Loucy (cell line): ENCODE measurements around the gene STRIP2.
"Not testable (repeated sequence)": the region's sequence is repeated elsewhere in the genome, so short reads cannot be mapped to it uniquely, and the experiment has no call there.

Source experiments
- H2AFZ ChIP-seq: fragments of 200-600 bp; sonication (generic); 2 replicates; pipeline ENCODE4 v1.6.0; 2016; ENCODE audit warnings: antibody characterized with exemption, mild to moderate bottlenecking, low read length, moderate library complexity
- H3F3A ChIP-seq: fragments of 200-600 bp; 2 replicates; pipeline ENCODE4 v1.6.0; 2016; ENCODE audit warnings: antibody characterized with exemption, low read depth, mild to moderate bottlenecking
- H3K27me3 ChIP-seq: fragments of 200-600 bp; sonication (generic); 2 replicates; pipeline ENCODE4 v1.6.1; 2014; ENCODE audit warnings: low read length, mild to moderate bottlenecking; ENCODE audit not compliant: insufficient read depth, poor library complexity, severe bottlenecking
- H3K36me3 ChIP-seq: fragments of 200-600 bp; sonication (generic); 2 replicates; pipeline ENCODE4 v1.6.1; 2016; ENCODE audit warnings: low read length; ENCODE audit not compliant: insufficient read depth
- H3K4me1 ChIP-seq: fragments of 200-600 bp; sonication (generic); 2 replicates; pipeline ENCODE4 v1.5.1; 2014; ENCODE audit warnings: low read length, mild to moderate bottlenecking; ENCODE audit not compliant: insufficient read depth, poor library complexity, severe bottlenecking
- H3K4me2 ChIP-seq: fragments of 200-600 bp; sonication (generic); 2 replicates; pipeline ENCODE4 v1.6.0; 2014; ENCODE audit warnings: antibody characterized with exemption, low read length, low read depth, mild to moderate bottlenecking; ENCODE audit not compliant: poor library complexity, severe bottlenecking
- H3K4me3 ChIP-seq: fragments of 200-600 bp; sonication (generic); 2 replicates; pipeline ENCODE4 v1.5.1; 2014; ENCODE audit warnings: low read length, mild to moderate bottlenecking, mixed read lengths; ENCODE audit not compliant: poor library complexity, severe bottlenecking
- H3K79me2 ChIP-seq: fragments of 200-600 bp; sonication (generic); 2 replicates; pipeline ENCODE4 v1.6.1; 2014; ENCODE audit warnings: low read length; ENCODE audit not compliant: insufficient read depth
- H3K9ac ChIP-seq: fragments of 200-600 bp; sonication (generic); 2 replicates; pipeline ENCODE4 v1.6.0; 2014; ENCODE audit warnings: mild to moderate bottlenecking, low read depth, low read length, moderate library complexity; ENCODE audit not compliant: poor library complexity, severe bottlenecking
- H3K9me2 ChIP-seq: fragments of 200-600 bp; sonication (generic); replicated peaks from 2 replicates; pipeline ENCODE4 v1.6.1; 2016; ENCODE audit warnings: low read depth, low read length, mixed read lengths
- H3K9me3 ChIP-seq: fragments of 200-600 bp; sonication (generic); 2 replicates; pipeline ENCODE4 v1.6.1; 2014; ENCODE audit warnings: mild to moderate bottlenecking, antibody characterized with exemption, low read length, low read depth; ENCODE audit not compliant: insufficient read depth
- H4K20me1 ChIP-seq: fragments of 200-600 bp; sonication (generic); 2 replicates; pipeline ENCODE4 v1.6.0; 2014; ENCODE audit warnings: antibody characterized with exemption, low read length, mild to moderate bottlenecking; ENCODE audit not compliant: insufficient read depth, poor library complexity, severe bottlenecking
- CTCF ChIP-seq: fragments of 200-600 bp; sonication (generic); conservative IDR thresholded peaks from 2 replicates; pipeline ENCODE4 v1.5.1; 2014; ENCODE audit warnings: mild to moderate bottlenecking, antibody characterized with exemption, low read length
- EZH2phosphoT487 ChIP-seq: fragments of 200-600 bp; IDR thresholded peaks from 2 replicates; pipeline ENCODE4 v1.6.1; 2018; ENCODE audit warnings: antibody characterized with exemption, mild to moderate bottlenecking, moderate library complexity, borderline replicate concordance

The STRIP2 gene

GRCh38 chr7:129480674-129481363, 46.6 kb downstream of the STRIP2 start:
- no peak overlapping the region for H2AFZ ChIP-seq
- no peaks in the 10 kb centered on the region for H3K9me3 ChIP-seq
- no peaks in the 10 kb centered on the region for H3K36me3 ChIP-seq
- TF ChIP-seq EZH2phosphoT487: no peak
- no peak for TF ChIP-seq CTCF
- H3K27me3 ChIP-seq: no peaks in the 10 kb centered on the region
- H3K79me2 ChIP-seq: no peaks in the 10 kb centered on the region
- no peaks in the 10 kb centered on the region for H4K20me1 ChIP-seq
- no peak overlapping the region for H3K9ac ChIP-seq
- no peak overlapping the region for H3K4me2 ChIP-seq
- H3F3A ChIP-seq: no peaks in the 10 kb centered on the region
- no peak overlapping the region for H3K4me3 ChIP-seq
- H3K9me2 ChIP-seq: no peaks in the 10 kb centered on the region
- no peaks in the 10 kb centered on the region for H3K4me1 ChIP-seq

GRCh38 chr7:129481376-129481775, 47.1 kb downstream of the STRIP2 start:
- not testable (repeated sequence) for H3K4me3 ChIP-seq, H3K36me3 ChIP-seq, H3K79me2 ChIP-seq, H3K4me2 ChIP-seq, H2AFZ ChIP-seq, H3F3A ChIP-seq, H3K9ac ChIP-seq, H3K27me3 ChIP-seq, H3K9me2 ChIP-seq, H3K9me3 ChIP-seq, H4K20me1 ChIP-seq, H3K4me1 ChIP-seq

- TF ChIP-seq EZH2phosphoT487 (no peak), CTCF (no peak)
- H3K9ac ChIP-seq: no peak overlapping the region
- no peaks in the 10 kb centered on the region for H3F3A ChIP-seq
These were observed 48.5 kb downstream of the STRIP2 start for GRCh38 chr7:129482781-129483180.

GRCh38 chr7:129489491-129489890, 55.3 kb downstream of the STRIP2 start:
- no peaks in the 10 kb centered on the region for H3K9me3 ChIP-seq
- no peaks in the 10 kb centered on the region for H3K9me2 ChIP-seq
- no peak overlapping the region for H2AFZ ChIP-seq
- no peak overlapping the region for H3K4me2 ChIP-seq
- no peak overlapping the region for H3K9ac ChIP-seq
- H3K36me3 ChIP-seq: no peaks in the 10 kb centered on the region
- no peaks in the 10 kb centered on the region for H3K4me1 ChIP-seq
- no peaks in the 10 kb centered on the region for H4K20me1 ChIP-seq
- H3K79me2 ChIP-seq: no peaks in the 10 kb centered on the region
- TF ChIP-seq CTCF (no peak), EZH2phosphoT487 (no peak)
- H3K27me3 ChIP-seq: no peaks in the 10 kb centered on the region
- H3K4me3 ChIP-seq: no peak overlapping the region
- no peaks in the 10 kb centered on the region for H3F3A ChIP-seq

More at GRCh38 chr7:129482781-129483180, 48.5 kb downstream of the STRIP2 start:
- Histone ChIP-seq H3K4me1 (no peaks in the 10 kb centered on the region), H3K4me2 (no peak overlapping the region), H4K20me1 (no peaks in the 10 kb centered on the region), H3K36me3 (no peaks in the 10 kb centered on the region), H3K27me3 (no peaks in the 10 kb centered on the region), H3K9me3 (no peaks in the 10 kb centered on the region), H2AFZ (no peak overlapping the region), H3K4me3 (no peak overlapping the region), H3K79me2 (no peaks in the 10 kb centered on the region), H3K9me2 (no peaks in the 10 kb centered on the region)
